Measurements from ENCODE around the gene DTX2.
A peak's percentile ranks its signal among the peaks of the same experiment; 100 is the strongest.
"Not testable (repeated sequence)": the region's sequence is repeated elsewhere in the genome, so short reads cannot be mapped to it uniquely, and the experiment has no call there.

Gene DTX2

DNA sequence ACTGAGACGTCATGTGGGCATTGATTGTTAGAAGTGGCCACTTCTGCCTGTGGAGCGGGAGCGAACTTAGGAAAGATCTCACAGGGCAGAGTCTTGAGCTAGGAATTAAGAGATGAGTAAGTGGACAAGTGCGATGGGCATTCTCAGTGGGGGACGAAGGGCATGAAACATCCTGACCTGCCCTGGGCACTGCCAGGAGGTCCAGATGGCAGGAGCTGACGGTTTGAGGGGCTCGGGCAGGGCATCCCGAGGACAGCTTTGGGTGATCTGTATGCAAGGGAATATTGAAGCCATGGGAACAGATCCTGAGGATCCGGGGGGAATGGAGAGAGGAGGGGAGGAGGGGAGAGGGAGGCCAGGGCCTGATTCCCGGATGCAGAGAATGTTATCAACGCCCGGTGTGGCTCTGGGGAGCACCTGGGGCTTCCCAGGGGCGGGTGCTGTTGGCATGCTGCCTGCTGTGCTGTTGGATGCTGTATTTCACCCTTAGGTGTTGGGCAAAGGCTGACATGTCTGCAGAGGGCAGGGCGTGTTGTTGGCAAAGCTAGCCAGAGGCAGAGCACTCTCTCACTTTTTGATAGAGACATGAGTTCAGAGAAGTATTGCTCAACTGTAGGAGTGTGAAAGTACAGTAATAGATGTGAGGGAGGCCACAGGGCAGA is 6.4 kb downstream of the DTX2 start:
- Mint-ChIP-seq H3K36me3 (ENCODE audit: low read depth) (peaks cover 37% of the 10 kb centered on the region), H3K4me1 (ENCODE audit: low read depth) (peaks cover 26% of the 10 kb centered on the region)
- H3K27me3 Mint-ChIP-seq; H3K9me3 Mint-ChIP-seq; intact Hi-C loops (cut with micrococcal nuclease); H3K27ac Mint-ChIP-seq; H3K4me3 Mint-ChIP-seq: not testable (repeated sequence)

DNA sequence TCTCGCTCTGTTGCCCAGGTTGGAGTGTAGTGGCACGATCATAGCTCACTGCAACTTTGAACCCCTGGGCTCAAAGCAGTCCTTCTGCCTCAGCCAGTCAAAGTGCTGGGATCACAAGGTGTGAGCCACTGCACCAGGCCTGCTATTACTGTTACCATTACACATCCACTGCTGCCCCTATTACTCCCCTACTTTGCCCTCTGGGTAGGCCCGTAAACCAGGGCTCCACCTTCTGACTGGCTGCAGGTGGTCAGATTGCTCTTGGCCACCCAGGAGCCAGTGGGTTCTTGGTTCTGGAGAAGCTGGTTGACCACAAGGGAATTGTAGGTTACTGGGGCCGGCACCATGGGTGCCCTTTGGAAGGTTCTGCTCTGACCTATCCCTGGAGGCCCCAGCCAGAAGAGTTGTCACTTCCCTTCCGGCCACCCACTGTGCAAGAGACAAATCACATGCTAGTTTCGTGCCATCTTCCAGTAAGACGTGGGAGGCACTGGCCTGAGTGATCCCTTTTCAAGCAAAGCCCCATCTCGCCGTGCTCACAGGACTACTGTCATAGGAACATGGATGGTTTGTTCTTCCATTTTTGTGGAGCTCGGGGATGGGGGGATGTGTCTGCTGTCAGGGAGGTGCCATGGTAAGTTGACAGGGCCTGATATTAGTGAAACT is 10.2 kb downstream of the DTX2 start:
- Mint-ChIP-seq H3K27ac (peak overlapping the region; percentile 79), H3K36me3 (ENCODE audit: low read depth) (peaks cover 37% of the 10 kb centered on the region), H3K4me1 (ENCODE audit: low read depth) (peaks cover 11% of the 10 kb centered on the region), H3K4me3 (peak overlapping the region; percentile 53)
- H3K9me3 Mint-ChIP-seq; H3K27me3 Mint-ChIP-seq; intact Hi-C loops (cut with micrococcal nuclease): not testable (repeated sequence)

DNA sequence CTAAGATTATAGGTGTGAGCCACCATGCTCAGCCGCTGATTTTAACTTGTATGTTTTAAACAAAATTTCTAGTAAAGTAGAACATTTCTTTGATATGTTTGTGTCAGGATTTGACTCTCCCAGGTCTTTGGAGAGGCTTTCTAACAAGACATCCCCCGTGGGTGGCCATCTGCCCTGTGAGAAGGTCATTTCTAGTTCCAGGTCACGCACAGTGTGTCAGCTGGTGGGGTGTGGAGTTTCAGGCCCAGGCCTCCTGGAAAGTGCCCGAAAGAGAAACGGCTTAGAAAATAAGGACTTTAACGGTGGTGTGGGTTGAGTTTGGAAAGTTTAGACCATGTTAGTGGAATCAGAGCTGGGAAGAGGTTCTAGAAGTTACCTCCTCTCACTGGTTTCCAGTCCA is 11.6 kb downstream of the DTX2 start:
- not testable (repeated sequence) for H3K9me3 Mint-ChIP-seq

DNA sequence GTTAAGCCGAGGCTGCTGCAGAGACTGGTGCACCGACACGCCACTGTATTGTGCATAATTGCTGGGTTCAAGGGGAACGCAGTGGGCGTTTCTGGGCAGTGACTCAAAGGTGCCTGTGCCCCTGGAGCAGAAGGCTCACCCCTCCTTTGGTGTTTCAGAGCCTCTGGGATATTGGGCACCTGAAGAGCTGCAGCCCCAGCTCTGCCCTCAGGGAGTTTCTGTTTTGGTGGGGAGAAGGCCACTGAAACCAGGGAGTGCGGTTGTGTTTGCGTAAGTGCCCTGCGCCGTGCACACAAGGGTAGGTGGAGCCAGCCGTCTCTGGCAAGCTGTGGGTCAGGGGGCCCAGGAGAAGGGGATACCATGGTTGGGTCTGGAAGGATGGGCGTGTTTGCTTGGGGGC is 14.8 kb downstream of the DTX2 start:
- H3K36me3 Mint-ChIP-seq (ENCODE audit: low read depth) = peaks cover 50% of the 10 kb centered on the region
- H3K4me1 Mint-ChIP-seq (ENCODE audit: low read depth); H3K9me3 Mint-ChIP-seq; H3K27ac Mint-ChIP-seq; H3K27me3 Mint-ChIP-seq; H3K4me3 Mint-ChIP-seq; intact Hi-C loops (cut with micrococcal nuclease): not testable (repeated sequence)

More for the DNA sequence above, 11.6 kb downstream of the DTX2 start:
- intact Hi-C loops (cut with micrococcal nuclease); H3K4me3 Mint-ChIP-seq; H3K27ac Mint-ChIP-seq; H3K4me1 Mint-ChIP-seq (ENCODE audit: low read depth); H3K27me3 Mint-ChIP-seq: not testable (repeated sequence)
- H3K36me3 Mint-ChIP-seq (ENCODE audit: low read depth) = peaks cover 30% of the 10 kb centered on the region

DNA sequence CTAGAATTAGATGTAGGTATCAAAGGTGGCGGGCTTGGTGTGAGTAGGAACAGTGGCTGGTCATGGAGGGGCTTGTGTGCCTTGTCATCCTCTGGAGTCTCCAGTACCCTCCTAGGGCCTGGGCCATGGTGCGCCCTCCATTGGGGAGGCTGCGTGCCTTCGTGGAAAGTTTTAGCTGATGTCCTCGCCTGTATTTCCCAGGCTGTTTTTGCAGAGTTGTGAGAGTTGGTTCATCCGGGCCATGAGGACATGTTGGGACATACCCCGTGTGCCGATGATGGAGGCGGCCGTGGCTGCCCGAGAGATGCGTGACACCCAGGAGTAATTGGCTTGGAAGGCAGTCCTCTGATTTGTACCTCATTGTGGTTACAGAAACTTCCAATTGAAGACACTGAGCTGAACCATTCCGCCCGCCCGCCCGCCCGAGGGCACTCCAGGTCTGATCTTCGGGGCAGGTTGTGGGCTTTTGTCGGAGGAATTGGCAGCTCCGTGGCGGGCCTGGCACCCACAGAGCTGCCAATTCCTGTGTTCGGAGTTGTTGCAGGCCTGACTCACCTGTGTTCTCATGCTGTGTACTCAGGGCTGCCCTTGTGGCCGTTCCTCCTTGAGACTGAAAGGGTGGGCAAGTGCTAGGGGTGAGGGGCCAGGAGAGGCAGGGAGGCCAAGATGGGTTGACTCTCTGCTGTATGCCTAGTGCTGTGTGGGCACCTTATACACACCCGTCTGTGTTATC is 15.4 kb downstream of the DTX2 start:
- intact Hi-C loops (cut with micrococcal nuclease); H3K4me1 Mint-ChIP-seq (ENCODE audit: low read depth); H3K27ac Mint-ChIP-seq; H3K27me3 Mint-ChIP-seq; H3K9me3 Mint-ChIP-seq; H3K4me3 Mint-ChIP-seq: not testable (repeated sequence)
- peaks cover 51% of the 10 kb centered on the region for H3K36me3 Mint-ChIP-seq (ENCODE audit: low read depth)

DNA sequence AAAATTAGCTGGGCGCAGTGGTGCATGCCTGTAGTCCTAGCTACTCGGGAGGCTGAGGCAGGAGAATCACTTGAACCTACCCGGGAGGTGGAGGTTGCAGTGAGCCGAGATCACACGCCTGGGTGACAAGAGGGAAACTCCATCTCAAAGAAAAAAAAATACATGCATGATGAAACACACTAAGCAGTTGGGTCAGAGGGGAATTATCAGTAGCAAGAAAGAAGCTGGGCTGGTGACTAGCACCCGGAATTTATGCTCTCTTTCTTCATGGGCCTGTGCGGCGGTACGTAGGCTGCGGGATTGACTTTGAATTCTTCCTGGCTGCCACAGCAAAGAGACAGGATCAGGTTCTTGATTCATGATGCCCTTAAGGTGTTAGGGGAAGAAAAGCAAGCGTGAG is 18.1 kb downstream of the DTX2 start:
- H3K9me3 Mint-ChIP-seq; H3K4me1 Mint-ChIP-seq (ENCODE audit: low read depth); intact Hi-C loops (cut with micrococcal nuclease); H3K4me3 Mint-ChIP-seq; H3K27me3 Mint-ChIP-seq; H3K27ac Mint-ChIP-seq: not testable (repeated sequence)
- peaks cover 59% of the 10 kb centered on the region for H3K36me3 Mint-ChIP-seq (ENCODE audit: low read depth)

DNA sequence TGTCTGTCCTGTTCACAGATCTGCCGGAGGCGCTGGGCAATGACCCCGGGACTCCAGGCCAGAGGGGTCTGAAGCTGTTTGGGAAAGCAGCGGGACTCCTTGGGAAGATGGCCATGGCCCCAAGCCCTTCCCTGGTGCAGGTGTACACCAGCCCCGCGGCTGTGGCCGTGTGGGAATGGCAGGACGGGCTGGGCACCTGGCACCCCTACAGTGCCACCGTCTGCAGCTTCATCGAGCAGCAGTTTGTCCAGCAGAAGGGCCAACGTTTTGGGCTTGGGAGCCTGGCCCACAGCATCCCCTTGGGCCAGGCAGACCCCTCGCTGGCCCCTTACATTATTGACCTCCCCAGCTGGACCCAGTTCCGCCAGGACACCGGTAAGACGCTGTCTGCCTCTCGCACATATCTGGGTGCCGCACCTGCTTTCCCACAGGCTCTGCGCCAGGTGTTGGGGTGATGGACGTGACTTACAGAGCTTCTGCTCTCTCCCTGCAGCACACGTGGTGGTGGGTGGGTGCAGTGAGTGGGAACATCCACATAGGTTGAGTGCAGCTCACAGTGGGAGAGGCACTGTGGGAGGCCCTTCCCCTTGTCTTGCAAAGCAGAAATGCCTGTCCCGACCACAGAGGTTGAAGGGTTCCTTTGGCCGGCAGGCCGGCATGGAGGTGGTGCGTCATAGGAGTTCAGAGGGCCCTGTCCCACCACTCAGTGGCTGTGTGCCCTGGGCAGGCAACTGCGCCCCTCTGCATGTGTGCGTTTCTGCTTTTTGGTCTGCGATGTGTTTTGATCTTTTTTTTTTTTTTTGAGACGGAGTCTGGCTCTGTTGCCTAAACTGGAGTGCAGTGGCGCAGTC is 19.1 kb downstream of the DTX2 start:
- H3K27ac Mint-ChIP-seq; H3K9me3 Mint-ChIP-seq; intact Hi-C loops (cut with micrococcal nuclease); H3K4me3 Mint-ChIP-seq; H3K27me3 Mint-ChIP-seq; H3K4me1 Mint-ChIP-seq (ENCODE audit: low read depth): not testable (repeated sequence)
- H3K36me3 Mint-ChIP-seq (ENCODE audit: low read depth) = peaks cover 54% of the 10 kb centered on the region

DNA sequence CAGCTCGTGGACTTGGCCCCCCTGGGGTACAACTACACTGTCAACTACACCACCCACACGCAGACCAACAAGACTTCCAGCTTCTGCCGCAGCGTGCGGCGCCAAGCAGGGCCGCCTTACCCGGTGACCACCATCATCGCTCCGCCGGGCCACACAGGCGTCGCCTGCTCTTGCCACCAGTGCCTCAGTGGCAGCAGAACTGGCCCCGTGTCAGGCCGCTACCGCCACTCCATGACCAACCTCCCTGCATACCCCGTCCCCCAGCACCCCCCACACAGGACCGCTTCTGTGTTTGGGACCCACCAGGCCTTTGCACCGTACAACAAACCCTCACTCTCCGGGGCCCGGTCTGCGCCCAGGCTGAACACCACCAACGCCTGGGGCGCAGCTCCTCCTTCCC is 21.2 kb downstream of the DTX2 start:
- not testable (repeated sequence) for H3K27ac Mint-ChIP-seq, H3K27me3 Mint-ChIP-seq
- peaks cover 44% of the 10 kb centered on the region for H3K36me3 Mint-ChIP-seq (ENCODE audit: low read depth)

DNA sequence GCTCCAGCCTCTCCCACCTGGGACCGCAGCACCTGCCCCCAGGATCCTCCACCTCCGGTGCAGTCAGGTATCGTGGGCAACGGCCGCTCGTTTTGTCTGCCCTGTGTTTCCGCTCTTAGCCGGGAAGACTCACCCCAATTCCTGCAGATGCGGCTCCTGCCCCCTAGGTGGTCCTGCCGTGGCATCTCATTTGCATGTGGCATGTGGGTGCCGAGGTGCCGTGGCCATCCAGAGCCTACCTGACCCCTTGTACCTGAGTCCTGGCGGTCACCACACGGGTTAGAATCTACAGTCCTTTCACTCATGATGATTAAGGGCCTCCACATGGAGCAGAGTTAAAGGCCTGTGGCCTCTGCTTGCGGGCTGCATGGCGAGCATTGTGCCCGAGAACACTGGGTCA is 21.6 kb downstream of the DTX2 start:
- H3K4me3 Mint-ChIP-seq; H3K27ac Mint-ChIP-seq; intact Hi-C loops (cut with micrococcal nuclease); H3K4me1 Mint-ChIP-seq (ENCODE audit: low read depth); H3K9me3 Mint-ChIP-seq; H3K27me3 Mint-ChIP-seq: not testable (repeated sequence)
- H3K36me3 Mint-ChIP-seq (ENCODE audit: low read depth) = peaks cover 44% of the 10 kb centered on the region

More for the DNA sequence above, 21.2 kb downstream of the DTX2 start:
- H3K4me3 Mint-ChIP-seq; intact Hi-C loops (cut with micrococcal nuclease); H3K4me1 Mint-ChIP-seq (ENCODE audit: low read depth); H3K9me3 Mint-ChIP-seq: not testable (repeated sequence)

DNA sequence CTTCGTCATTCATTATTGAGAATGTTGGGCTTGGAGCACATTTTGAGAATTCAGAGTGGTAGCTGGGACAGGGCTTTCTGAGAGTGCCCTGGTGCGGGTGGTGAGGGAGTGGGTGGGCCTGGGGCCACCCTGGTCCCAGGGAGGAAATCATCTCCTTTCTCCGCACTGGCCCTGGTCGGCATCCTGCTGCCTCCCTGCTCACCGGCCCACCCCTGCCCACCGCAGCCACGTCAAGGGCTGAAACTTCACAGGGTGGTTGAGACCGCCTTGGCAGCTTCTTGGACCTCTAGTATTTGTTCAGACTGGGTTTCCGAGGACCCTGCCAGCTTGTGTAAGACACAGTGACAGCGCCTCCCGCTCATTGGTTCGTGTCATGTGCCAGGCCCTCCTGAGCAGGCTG is 22.9 kb downstream of the DTX2 start:
- H3K27me3 Mint-ChIP-seq; intact Hi-C loops (cut with micrococcal nuclease); H3K9me3 Mint-ChIP-seq; H3K4me1 Mint-ChIP-seq (ENCODE audit: low read depth); H3K27ac Mint-ChIP-seq; H3K4me3 Mint-ChIP-seq: not testable (repeated sequence)
- peaks cover 42% of the 10 kb centered on the region for H3K36me3 Mint-ChIP-seq (ENCODE audit: low read depth)

DNA sequence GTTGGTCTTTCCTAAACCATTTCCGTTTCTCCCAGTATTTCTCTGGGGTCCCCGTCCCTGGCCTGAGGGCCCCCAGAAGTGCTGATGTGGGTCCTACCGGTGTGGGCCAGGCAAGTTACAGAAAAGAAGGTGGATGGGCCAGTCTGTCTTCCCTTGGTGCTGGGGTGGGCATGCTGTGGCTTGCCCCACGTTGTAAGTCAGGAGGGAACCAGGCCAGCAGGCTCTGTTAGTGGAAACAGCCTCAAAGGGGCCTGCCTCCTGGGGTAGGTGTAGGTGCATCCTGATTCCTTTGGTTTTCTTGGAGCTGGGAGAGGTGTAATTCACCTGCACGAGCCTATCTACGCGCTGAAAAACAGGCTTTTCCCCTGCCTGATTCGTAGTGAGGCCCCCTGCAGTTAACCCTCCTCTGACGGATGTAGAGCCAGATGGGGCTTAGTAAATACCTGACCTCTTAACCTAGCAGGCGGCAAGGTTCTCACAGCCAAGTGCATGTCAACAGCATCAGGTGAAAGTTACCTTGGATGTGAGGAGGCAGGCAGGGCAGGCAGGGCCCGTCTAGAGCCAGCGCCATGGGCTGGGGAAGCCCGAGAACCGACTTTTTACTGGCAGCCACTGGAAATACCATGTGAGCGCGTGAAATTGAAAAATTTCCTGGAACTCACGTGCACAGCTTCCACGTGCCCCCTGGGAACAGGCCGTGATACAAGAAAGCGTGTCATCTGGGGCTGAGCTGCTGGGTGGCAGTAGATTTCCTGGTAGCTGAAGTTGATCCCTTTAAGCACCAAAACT is 24.5 kb downstream of the DTX2 start:
- H3K9me3 Mint-ChIP-seq = not testable (repeated sequence)
- H3K36me3 Mint-ChIP-seq (ENCODE audit: low read depth) = peaks cover 26% of the 10 kb centered on the region

DNA sequence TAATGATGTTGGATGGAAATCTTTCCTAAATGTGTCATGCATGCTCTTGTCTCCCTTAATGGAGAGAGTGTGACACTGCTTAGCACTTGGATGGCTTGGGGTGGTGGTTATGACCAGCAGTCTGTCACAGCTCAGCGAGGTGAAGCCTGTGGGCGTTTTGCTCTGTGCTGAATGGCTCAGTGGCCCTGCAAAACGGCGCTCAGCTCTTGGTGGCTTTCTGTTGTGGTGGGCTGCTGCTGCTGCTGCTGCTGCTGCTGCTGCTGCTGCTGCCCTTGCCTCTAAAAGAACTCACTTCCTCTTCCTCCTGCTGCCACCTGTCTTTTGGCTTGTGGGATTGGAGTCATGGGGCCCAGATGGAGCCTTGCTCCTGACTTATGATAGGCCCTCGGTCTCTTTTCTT is 25.1 kb downstream of the DTX2 start:
- H3K27me3 Mint-ChIP-seq; H3K9me3 Mint-ChIP-seq; intact Hi-C loops (cut with micrococcal nuclease); H3K27ac Mint-ChIP-seq; H3K4me3 Mint-ChIP-seq; H3K4me1 Mint-ChIP-seq (ENCODE audit: low read depth): not testable (repeated sequence)
- H3K36me3 Mint-ChIP-seq (ENCODE audit: low read depth) = peaks cover 22% of the 10 kb centered on the region

More for the DNA sequence above, 24.5 kb downstream of the DTX2 start:
- H3K4me3 Mint-ChIP-seq; H3K27me3 Mint-ChIP-seq; intact Hi-C loops (cut with micrococcal nuclease); H3K4me1 Mint-ChIP-seq (ENCODE audit: low read depth); H3K27ac Mint-ChIP-seq: not testable (repeated sequence)

DNA sequence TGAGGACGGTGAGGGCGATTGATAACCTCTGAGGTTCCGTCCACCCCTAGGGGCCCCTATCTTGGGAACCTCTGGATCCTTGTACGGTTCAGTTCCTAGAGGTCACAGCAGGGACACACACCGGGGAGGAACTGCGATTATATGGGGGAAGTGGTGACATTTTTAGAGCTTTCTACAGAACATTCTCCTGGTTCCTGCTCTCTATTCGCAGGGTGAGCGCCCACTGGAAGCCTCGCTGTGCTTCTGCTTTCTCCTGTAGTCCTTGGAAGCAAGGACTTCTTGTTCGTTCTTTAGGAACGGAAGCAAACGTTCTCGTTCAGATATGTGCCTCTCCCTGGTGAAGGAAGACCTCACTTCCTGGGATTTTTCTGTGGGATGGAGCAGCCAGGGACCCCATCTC is 26.5 kb downstream of the DTX2 start:
- H3K36me3 Mint-ChIP-seq (ENCODE audit: low read depth); H3K9me3 Mint-ChIP-seq; H3K27me3 Mint-ChIP-seq; H3K4me1 Mint-ChIP-seq (ENCODE audit: low read depth); intact Hi-C loops (cut with micrococcal nuclease); H3K4me3 Mint-ChIP-seq; H3K27ac Mint-ChIP-seq: not testable (repeated sequence)
